B cell (primary cell): ENCODE data around the gene ADGRL2.

Experiments used
- CTCF ChIP-seq: fragments of 200-600 bp; IDR thresholded peaks from one replicate; pipeline ENCODE4 v1.8.0; 2022; ENCODE audit warnings: antibody characterized with exemption, mild to moderate bottlenecking
- EZH2 ChIP-seq: IDR thresholded peaks from 2 replicates; pipeline ENCODE4 v1.6.1; 2012; ENCODE audit warnings: borderline replicate concordance, low read depth, mild to moderate bottlenecking, moderate library complexity, low read length; ENCODE audit not compliant: insufficient read depth, poor library complexity, severe bottlenecking

DNA sequence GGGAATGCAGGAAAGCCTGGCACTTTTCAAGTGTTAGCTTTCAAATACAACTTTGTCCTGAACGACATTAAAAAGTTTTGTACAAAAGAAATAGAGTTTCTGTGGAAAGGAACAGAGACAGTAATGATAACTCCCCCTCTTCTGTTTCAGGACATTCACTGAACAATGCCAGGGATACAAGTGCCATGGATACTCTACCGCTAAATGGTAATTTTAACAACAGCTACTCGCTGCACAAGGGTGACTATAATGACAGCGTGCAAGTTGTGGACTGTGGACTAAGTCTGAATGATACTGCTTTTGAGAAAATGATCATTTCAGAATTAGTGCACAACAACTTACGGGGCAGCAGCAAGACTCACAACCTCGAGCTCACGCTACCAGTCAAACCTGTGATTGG, 189.5 kb downstream of the ADGRL2 start:
- no peak for TF ChIP-seq CTCF
- TF ChIP-seq EZH2 = no peak
